Fibroblast of upper back skin (primary cell): ENCODE results near the gene SLC38A1.
"Not testable (repeated sequence)": the region's sequence is repeated elsewhere in the genome, so short reads cannot be mapped to it uniquely, and the experiment has no call there.

Experiments used
- DNase-seq: peaks from one replicate; pipeline ENCODE4 v3.0.0-alpha.2; 2013

SLC38A1 gene

GRCh38 chr12:46268583-46269428 lies at the start of gene SLC38A1:
Gene SLC38A1 (minus strand): TSS chr12:46269043. CDS start chr12:46239800, 29,243 bp downstream.
- peak; percentile 74 for DNase-seq

DNA sequence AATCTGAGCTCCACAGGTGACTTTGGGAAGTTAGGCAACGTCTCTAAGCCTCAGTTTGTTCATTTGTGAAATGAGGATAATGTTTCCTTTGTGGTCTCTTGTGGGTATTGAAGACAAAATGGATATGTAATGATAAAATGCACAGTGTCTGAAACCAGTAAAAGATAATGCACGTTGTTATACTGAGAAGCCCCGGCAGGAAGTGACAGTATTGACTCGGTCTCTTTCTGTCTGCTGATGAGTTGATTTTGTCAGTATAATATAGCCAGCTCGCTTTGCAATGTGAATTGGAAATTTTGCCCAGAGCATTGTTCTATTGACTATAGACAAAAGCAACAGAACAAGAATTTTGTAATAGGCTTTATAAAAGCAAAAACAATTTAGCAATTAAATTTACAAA lies 49.2 kb upstream of the SLC38A1 start:
- DNase-seq = no peak

GRCh38 chr12:46304070-46304469 lies 35.2 kb upstream of the SLC38A1 start:
- no peak for DNase-seq

GRCh38 chr12:46303039-46303666 lies 34.3 kb upstream of the SLC38A1 start:
- DNase-seq = peak; percentile 26

GRCh38 chr12:46300910-46301309 lies 32.1 kb upstream of the SLC38A1 start:
- DNase-seq = peak; percentile 21

DNA sequence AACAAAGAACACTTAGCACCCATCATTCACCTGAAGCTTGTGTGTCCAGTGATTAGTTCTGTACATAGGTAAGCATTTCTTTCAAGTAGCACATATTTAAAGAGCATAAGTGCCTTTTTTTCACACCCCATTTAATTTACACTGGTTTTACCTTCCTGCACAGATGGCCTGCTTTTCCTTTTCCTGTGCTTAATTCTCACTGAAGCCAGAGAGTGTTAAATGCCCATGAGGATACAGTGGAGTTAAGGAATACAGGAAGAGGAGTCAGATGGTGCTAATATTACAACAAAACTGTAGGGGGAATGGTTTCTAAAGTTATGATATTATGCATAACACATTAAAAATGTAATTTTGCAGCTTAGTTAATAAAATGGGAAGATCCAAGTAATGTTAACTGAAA lies 31.0 kb upstream of the SLC38A1 start:
- no peak for DNase-seq

DNA sequence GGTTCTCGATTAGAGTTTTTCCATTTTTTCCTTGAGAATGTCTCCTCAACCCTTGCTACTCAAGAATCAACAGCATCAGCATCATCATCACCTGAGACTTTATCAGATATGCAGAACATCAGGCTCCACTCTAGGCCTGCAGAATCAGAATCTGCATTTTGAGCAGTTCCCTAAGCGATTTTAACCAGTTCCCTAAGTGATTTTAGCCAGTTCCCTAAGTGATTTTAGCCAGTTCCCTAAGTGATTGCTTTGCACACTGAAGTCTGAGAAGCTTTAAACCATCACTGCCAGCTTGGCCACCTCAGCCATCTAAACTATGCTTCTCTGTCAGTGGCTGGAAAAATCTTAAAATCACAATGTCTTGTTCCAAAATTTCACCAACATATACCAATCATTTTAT lies 29.4 kb upstream of the SLC38A1 start:
- no peak for DNase-seq

DNA sequence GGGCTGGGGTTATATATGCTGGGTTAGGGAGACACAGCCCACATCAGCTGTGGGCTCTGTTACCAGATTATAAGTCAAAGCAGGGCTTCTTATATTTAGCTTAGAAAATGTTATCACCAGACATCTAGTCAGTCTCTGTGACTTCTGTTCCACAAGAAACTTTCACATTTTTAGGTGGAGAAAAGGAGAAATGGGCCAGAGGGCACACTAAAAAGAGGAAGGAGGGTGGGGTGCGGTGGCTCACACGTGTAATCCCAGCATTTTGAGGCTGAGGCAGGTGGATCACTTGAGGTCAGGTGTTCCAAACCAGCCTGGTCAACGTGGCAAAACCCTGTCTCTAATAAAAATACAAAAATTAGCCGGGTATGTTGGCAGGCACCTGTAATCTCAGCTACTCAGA lies 28.0 kb upstream of the SLC38A1 start:
- DNase-seq = no peak

GRCh38 chr12:46292754-46293402 lies 24.0 kb upstream of the SLC38A1 start:
- peak; percentile 20 for DNase-seq

- DNase-seq = not testable (repeated sequence)
Observed at GRCh38 chr12:46291953-46292352, 23.1 kb upstream of the SLC38A1 start.

DNA sequence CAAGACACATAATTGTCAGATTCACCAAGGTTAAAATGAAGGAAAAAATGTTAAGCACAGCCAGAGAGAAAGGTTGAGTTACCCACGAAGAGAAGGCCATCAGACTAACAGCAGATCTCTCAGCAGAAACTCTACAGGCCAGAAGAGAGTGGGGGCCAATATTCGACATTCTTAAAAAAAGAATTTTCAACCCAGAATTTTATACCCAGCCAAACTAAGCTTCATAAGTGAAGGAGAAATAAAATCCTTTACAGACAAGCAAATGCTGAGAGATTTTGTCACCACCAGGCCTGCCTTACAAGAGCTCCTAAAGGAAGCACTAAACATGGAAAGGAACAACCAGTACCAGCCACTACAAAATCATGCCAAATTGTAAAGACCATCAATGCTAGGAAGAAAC lies 16.3 kb upstream of the SLC38A1 start:
- not testable (repeated sequence) for DNase-seq

- DNase-seq = no peak
Observed at GRCh38 chr12:46282829-46283228, 14.0 kb upstream of the SLC38A1 start.

DNA sequence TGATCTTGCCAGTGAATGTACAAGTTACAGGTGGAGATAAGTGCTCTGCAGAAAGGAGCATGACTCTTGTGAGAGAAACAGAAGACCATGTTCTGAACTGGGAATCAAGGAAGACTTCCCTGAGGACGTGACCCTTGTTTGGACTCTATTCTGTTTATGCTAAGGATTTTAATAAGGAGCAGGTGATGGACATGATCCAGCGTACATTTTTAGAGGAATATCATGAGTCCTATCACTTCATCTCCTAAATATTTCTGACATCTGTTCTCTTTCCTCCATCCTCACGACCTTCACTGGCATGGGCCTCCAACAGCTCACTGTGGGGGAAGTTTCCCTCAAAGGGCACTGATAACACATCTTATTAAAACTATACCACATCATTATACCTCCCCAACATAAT lies 7.9 kb upstream of the SLC38A1 start:
- DNase-seq = no peak

DNA sequence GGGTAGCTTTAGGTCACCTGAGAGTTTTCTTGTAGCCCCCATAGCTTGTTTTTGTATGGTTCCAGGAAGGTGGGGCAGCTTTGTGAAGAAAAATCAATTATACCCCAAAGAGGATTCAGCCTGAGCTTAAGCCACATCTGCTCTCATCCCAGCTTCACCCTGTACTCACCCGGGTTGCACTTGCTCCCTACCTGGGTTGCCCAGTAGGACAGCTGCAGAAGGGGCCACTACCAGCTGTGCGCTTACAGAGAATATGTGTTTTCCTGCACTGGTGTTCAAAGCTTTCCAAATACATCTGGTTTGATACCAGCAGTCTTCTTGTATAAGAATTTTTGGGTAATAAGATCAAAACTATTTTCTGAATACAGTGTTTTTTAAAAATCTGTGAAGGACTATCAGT lies 3.0 kb upstream of the SLC38A1 start:
- no peak for DNase-seq

GRCh38 chr12:46269429-46270241 lies 792 bp upstream of the SLC38A1 start:
- DNase-seq = no peak

- DNase-seq = peak; percentile 21
Observed at GRCh38 chr12:46267825-46268582, 839 bp downstream of the SLC38A1 start.

DNA sequence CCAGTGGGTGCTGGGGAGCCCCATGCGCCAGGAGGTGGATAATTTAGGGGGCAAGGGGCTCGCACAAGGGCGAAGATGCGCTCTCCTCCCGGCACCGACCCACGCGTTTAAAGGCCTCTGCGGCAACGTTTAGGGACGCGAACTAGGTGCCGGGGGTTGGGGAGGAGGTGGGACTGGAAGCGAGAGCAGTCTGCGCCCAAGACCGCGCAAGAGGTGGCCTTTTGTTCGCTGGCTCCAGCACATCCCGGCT lies 1.3 kb downstream of the SLC38A1 start:
- no peak for DNase-seq

DNA sequence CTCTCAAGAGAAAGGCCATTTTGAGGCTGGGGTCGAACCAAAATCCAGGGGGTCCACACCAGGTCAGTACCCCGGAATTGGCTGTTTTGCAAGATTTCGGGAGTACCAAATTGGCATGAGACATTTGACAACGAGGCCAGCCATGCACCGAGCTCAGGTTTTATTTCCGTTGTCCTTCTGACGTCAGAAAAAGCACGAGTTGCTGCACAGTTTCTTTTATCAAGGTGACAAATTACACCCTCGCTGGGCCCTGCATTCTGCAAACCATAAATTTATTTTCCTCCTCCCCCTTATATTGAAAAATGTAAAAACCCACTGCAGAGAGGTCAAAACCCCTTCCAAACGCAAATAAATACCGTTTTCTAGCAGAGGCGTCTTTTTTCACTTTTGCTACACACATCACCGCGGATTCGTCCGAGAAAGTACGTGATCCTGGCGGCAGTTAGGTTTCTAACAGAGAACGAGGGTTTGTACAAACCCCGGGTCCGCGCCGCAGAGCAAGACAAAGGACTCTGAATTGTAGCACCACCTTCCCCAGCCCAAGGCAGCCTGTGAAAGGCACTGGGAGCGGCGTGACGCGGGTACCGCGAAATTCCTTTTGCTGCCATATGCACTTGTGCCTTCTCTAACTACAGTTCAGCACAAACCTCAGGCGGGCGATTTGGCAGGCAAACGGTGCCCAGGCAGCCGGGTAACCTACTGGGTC lies 1.8 kb downstream of the SLC38A1 start:
- DNase-seq = peak; percentile 58

DNA sequence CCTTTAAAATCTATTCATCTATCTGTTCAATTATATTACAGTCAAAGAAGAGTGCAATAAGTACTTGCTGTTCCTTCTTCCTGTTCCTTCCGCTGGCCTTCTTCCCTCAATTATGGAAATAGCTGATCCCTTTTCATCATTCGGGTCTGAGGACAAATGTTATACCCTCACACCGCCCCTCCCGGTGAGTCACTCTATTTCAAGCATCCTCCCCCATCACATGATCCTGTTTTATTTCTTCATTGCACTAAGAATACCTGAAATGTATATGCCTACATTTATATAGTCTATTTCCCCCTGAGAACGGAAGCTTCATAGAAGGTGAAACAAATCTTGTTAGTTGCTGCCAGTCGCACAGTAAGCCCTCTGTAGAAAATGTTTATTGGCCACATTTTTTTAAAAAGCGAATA lies 2.5 kb downstream of the SLC38A1 start:
- peak; percentile 47 for DNase-seq

DNA sequence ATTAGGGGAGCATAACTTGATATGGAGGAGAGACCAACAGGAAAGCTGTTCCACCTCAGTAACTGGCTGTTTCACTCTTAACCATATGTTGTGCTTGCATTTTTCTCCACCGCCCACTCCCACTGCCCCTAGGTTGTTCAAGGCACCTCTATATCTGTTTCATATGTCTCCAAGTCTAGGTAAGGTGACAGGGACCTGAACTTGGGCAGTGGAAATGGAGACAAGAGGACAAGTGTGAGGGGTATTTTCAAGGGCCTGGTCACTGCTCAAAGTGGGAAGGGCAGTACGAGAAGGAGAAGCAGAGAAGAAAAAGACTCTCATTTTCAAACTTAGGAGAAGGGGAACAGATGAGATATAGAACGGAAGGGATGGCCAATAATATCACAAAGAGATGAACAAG lies 3.1 kb downstream of the SLC38A1 start:
- no peak for DNase-seq

DNA sequence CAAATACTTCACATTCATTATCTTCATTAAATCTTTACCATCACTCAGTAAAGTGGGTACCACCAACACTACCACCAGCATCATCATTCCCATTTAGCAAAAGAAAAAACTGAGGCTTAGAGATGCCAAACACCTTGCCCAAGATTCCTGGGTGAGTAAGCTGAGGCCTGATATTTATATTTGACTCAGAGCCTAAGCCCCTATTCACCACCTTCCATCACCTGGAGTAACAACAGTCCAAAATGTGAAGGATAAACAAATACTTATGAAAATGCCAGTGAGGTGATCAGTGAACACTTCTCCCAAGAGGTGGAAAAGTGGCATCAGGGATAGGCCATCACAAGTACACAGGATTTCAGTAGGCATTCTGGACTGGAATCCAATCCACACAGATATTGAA lies 3.7 kb downstream of the SLC38A1 start:
- DNase-seq = no peak

- DNase-seq = peak; percentile 74
Observed at GRCh38 chr12:46264057-46264456, 4.8 kb downstream of the SLC38A1 start.
